ENCODE measurements around the gene ABCA7.

The ABCA7 gene

GRCh38 chr19:1057176-1057855 is 17.4 kb downstream of the ABCA7 start:
- no peaks in the 10 kb centered on the region for H3K36me3 ChIP-seq (ENCODE audit: control insufficient read depth, insufficient read depth, low read length)
- no peaks in the 10 kb centered on the region for H3K79me2 ChIP-seq
- no peak overlapping the region for H3K4me3 ChIP-seq (ENCODE audit: low read depth, low read length)
- H3K27ac ChIP-seq, result no peak overlapping the region
- no peak overlapping the region for H3K9ac ChIP-seq
- TF ChIP-seq CTCF (IDR thresholded peaks at IDR 0.05), result no peak
- no peak overlapping the region for H2AFZ ChIP-seq
- H3K9me3 ChIP-seq (ENCODE audit: control insufficient read depth, low read length), result no peaks in the 10 kb centered on the region
- H3K4me1 ChIP-seq, result no peaks in the 10 kb centered on the region
- H3K4me2 ChIP-seq (ENCODE audit: low read length), result no peak overlapping the region
- no peaks in the 10 kb centered on the region for H3K27me3 ChIP-seq (ENCODE audit: control insufficient read depth, insufficient read depth, low read length)

GRCh38 chr19:1058112-1058511 is 18.2 kb downstream of the ABCA7 start:
- Histone ChIP-seq H3K36me3 (ENCODE audit: control insufficient read depth, insufficient read depth, low read length) (no peaks in the 10 kb centered on the region), H2AFZ (no peak overlapping the region), H3K4me1 (no peaks in the 10 kb centered on the region), H3K27me3 (ENCODE audit: control insufficient read depth, insufficient read depth, low read length) (no peaks in the 10 kb centered on the region), H3K9me3 (ENCODE audit: control insufficient read depth, low read length) (no peaks in the 10 kb centered on the region), H3K4me3 (ENCODE audit: low read depth, low read length) (no peak overlapping the region), H3K27ac (no peak overlapping the region), H3K9ac (no peak overlapping the region), H3K4me2 (ENCODE audit: low read length) (no peak overlapping the region), H3K79me2 (no peaks in the 10 kb centered on the region)
- no peak for TF ChIP-seq CTCF (IDR thresholded peaks at IDR 0.05)

GRCh38 chr19:1060689-1061088 is 20.8 kb downstream of the ABCA7 start:
- H3K4me3 ChIP-seq (ENCODE audit: low read depth, low read length), result no peak overlapping the region
- H3K4me1 ChIP-seq, result peaks cover 2% of the 10 kb centered on the region
- no peak overlapping the region for H3K27ac ChIP-seq
- no peak for TF ChIP-seq CTCF (IDR thresholded peaks at IDR 0.05)
- no peaks in the 10 kb centered on the region for H3K27me3 ChIP-seq (ENCODE audit: control insufficient read depth, insufficient read depth, low read length)
- no peak overlapping the region for H3K9ac ChIP-seq
- H2AFZ ChIP-seq, result no peak overlapping the region
- no peak overlapping the region for H3K4me2 ChIP-seq (ENCODE audit: low read length)
- H3K36me3 ChIP-seq (ENCODE audit: control insufficient read depth, insufficient read depth, low read length), result no peaks in the 10 kb centered on the region
- H3K9me3 ChIP-seq (ENCODE audit: control insufficient read depth, low read length), result no peaks in the 10 kb centered on the region
- H3K79me2 ChIP-seq, result no peaks in the 10 kb centered on the region

- TF ChIP-seq CTCF (IDR thresholded peaks at IDR 0.05), result no peak
- Histone ChIP-seq H3K27me3 (ENCODE audit: control insufficient read depth, insufficient read depth, low read length) (peaks cover 3% of the 10 kb centered on the region), H3K4me1 (peaks cover 2% of the 10 kb centered on the region), H3K4me3 (ENCODE audit: low read depth, low read length) (no peak overlapping the region), H3K79me2 (no peaks in the 10 kb centered on the region), H3K36me3 (ENCODE audit: control insufficient read depth, insufficient read depth, low read length) (no peaks in the 10 kb centered on the region), H2AFZ (no peak overlapping the region), H3K4me2 (ENCODE audit: low read length) (no peak overlapping the region), H3K9ac (no peak overlapping the region), H3K9me3 (ENCODE audit: control insufficient read depth, low read length) (no peaks in the 10 kb centered on the region), H3K27ac (no peak overlapping the region)
These were observed 22.1 kb downstream of the ABCA7 start for GRCh38 chr19:1061987-1062386.

- H3K79me2 ChIP-seq, result no peaks in the 10 kb centered on the region
- H3K27me3 ChIP-seq (ENCODE audit: control insufficient read depth, insufficient read depth, low read length), result peaks cover 5% of the 10 kb centered on the region
- H3K27ac ChIP-seq, result no peak overlapping the region
- H3K9me3 ChIP-seq (ENCODE audit: control insufficient read depth, low read length), result no peaks in the 10 kb centered on the region
- peaks cover 2% of the 10 kb centered on the region for H3K4me1 ChIP-seq
- no peak overlapping the region for H3K4me2 ChIP-seq (ENCODE audit: low read length)
- H3K36me3 ChIP-seq (ENCODE audit: control insufficient read depth, insufficient read depth, low read length), result no peaks in the 10 kb centered on the region
- no peak overlapping the region for H2AFZ ChIP-seq
- TF ChIP-seq CTCF (IDR thresholded peaks at IDR 0.05), result no peak
- H3K4me3 ChIP-seq (ENCODE audit: low read depth, low read length), result no peak overlapping the region
- H3K9ac ChIP-seq, result no peak overlapping the region
These were observed 22.6 kb downstream of the ABCA7 start for GRCh38 chr19:1062387-1063029.
